UCSD-AML1 (cell line): ENCODE results near the gene MATCAP1.
A peak's percentile ranks its signal among the peaks of the same experiment; 100 is the strongest.

Experiments used
- DNase-seq: peaks from one replicate; lab custom pipeline; 2025; ENCODE audit not compliant: unreplicated experiment; lab: John Stamatoyannopoulos, UW

Gene MATCAP1

DNA sequence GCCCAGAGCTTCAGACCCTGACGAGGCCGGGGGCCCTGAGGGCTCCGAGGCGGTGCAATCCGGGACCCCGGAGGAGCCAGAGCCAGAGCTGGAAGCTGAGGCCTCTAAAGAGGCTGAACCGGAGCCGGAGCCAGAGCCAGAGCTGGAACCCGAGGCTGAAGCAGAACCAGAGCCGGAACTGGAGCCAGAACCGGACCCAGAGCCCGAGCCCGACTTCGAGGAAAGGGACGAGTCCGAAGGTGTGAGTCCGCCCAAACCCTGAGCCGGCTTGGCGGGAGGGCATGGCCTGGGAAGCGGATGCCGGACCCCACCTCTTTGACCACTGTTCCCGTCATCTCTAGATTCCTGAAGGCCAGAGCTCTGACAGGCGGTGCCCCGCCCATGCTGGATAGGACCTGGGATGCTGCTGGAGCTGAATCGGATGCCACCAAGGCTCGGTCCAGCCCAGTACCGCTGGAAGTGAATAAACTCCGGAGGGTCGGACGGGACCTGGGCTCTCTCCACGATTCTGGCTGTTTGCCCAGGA is 9.0 kb downstream of the MATCAP1 start:
- no peak for DNase-seq

DNA sequence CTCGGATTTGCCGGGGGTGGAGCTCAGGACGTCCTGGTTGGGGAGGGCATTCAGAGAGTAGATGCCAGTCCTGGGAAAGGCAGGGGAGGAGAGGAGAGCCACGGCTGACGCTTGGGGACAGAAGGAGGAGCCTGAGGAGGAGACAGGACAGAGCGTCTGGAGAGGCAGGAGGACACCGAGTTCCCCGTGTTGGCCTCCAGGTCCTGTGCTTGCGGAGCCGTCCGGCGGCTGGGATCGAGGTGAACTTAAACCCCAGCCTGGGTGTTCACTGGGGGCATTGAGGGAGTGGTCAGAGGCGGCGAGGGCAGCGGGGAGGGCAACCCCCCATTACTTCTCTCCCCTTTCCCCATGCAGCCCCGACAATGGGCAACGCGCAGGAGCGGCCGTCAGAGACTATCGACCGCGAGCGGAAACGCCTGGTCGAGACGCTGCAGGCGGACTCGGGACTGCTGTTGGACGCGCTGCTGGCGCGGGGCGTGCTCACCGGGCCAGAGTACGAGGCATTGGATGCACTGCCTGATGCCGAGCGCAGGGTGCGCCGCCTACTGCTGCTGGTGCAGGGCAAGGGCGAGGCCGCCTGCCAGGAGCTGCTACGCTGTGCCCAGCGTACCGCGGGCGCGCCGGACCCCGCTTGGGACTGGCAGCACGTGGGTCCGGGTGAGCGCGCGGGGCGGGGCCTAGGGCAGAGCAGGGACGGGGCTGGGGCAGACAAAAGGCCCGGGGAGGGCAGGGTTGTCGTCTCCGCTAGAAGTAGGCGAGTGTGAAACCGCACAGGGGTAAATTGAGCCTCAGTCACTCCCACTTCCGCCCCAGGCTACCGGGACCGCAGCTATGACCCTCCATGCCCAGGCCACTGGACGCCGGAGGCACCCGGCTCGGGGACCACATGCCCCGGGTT is 9.7 kb downstream of the MATCAP1 start:
- DNase-seq, result peak; percentile 73

DNA sequence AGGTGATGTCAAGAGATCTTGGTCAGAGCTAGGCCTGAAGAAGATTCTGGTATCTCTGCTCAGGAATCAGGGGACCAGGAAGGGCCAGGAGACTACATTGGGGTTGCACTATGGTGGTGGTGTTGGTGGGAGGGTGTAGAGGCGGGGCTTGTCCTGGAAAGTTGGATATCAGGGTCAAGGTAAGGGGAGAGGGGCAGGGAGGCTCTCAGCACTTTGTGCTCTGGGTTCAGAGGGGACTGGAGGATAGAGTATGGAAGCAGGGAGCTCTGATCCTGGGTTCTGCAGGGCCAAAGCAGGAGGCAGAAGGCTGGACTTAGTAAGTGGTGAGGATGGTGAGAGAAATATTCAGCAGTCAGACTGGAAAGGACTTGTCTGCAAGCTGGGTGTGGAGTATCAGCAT is 10.4 kb downstream of the MATCAP1 start:
- DNase-seq, result no peak

DNA sequence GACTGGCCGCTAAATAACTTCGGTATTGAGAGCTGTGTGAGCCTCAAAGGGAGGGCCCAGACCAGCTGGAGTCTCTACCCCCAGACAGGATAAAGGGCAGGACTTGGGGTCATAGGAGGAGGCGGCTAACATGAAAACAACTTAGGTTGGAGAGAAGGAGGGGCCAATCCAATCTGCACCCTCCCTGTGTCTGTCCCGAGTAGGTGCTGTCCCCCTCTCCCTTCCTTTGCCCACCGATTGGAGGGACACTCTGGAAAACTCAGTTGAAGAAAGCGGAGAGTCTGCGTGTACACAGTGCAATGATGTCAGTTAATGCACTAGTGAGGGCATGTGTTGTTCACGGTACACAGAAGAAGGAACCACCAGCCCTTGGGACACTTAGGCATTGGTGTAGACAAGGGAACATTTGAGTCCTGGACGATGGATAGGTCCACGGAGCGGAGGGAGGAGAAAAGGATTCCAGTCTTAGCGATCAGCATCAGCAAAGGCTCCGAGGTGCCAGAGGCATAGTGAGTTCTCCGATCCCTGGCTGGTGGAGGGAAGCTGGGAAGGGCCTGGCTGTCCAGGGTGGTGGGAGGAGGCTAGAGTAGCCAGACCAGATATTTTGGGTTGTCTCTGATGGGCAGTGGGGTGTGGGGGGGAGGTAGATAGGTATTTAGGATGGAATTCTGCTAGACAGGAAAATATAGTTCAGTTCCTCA is 12.7 kb downstream of the MATCAP1 start:
- no peak for DNase-seq

DNA sequence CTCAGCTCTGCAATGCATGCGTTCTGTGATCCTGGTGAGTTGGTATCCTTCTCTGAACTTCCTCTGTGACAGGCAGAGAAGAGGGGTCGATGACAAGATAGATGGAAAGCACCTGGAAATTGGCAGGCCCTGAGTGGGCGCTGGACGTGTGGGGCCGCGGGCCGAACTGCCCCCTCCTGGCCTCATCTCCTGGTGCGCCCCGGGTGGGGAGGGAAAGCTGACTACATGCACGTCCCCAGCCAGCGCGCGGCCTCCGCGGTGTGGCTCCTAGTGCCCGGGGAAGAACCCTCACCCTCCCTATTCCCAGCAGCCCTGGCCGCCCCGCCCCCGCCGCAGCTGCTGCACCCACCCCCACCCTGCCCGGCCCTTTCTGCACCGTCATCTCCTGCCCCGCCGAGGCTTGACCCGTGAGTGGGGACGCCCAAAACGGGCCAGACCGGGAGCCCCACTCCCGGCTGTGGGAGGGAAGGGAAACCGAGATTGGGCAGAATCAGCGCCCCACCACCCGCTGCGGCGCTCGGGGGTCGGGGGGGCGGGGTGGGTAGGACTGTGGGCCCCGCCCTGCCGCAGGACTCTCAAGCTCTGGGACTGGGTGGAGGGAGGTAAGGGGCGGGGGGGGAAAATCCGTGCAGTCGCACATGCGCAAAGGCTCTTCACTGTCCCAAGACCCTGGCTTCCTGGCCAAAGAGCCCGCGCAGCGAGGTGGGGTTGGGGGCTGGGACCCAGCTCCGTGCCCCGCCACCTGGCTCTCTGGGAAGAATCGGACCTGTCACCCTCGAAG is 13.4 kb downstream of the MATCAP1 start, which contains the start of gene NOL3:
NOL3 (plus strand) TSS at position 371 of the 781 bp plus-strand sequence.
- peak; percentile 83 for DNase-seq

DNA sequence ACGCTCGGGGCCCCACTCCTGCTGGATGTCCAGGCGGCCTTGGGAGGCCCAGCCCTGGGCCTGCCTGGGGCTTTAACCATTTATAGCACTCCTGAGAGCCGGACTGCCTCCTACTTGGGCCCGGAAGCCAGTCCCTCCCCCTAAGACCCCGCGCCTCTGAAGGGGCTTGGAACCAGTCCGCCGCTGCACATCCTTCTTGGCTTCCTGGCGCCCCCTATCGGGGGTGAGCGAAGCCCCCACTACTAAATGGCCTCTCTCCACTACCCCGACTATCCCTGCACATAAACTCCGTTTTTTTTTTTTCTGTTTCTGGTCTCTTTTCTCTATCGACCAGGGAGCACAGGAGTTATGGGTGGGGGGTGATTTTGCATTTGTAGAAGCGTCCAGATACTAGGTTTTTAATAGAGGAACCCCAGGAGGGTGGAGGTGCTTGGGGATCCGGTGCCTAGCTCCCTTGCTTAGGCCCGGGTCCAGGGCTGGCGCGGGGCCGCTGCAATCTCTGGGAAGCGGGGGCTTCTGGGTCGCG is 14.1 kb downstream of the MATCAP1 start:
- peak; percentile 38 for DNase-seq

DNA sequence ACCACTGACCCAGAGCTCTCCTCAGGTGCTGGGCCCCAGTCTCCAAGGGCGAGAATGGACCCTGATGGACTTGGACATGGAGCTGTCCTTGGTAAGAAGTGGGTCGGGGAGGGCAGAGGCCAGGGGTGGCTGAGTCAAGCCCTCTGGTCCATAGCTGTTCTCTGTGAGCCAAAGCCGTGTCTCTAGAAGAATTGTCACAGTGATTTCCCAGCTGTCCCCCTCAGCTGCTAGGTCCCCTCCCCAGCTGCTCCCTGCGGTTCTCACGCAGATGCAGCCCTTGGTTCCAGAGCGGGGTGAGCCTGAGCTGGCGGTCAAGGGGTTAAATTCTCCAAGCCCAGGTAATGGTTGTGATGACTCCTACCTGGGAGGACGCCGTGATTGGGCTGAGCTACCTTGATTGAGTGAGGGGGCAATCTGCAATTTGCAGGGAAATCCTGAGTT is 14.7 kb downstream of the MATCAP1 start:
- no peak for DNase-seq

DNA sequence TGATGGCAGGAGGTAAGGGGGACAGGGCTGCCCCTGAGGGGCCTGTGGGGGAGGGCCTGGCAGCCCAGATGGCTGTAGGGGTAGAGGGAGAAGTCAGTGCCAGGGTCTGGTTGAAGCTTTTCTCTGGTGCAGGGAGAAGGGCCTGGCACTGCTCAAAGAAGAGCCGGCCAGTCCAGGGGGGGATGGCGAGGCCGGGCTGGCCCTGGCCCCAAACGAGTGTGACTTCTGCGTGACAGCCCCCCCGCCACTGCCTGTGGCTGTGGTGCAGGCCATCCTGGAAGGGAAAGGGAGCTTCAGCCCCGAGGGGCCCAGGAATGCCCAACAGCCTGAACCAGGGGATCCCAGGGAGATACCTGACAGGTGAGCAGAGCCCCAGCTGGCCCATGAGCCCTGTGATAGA is 16.2 kb downstream of the MATCAP1 start:
- no peak for DNase-seq

DNA sequence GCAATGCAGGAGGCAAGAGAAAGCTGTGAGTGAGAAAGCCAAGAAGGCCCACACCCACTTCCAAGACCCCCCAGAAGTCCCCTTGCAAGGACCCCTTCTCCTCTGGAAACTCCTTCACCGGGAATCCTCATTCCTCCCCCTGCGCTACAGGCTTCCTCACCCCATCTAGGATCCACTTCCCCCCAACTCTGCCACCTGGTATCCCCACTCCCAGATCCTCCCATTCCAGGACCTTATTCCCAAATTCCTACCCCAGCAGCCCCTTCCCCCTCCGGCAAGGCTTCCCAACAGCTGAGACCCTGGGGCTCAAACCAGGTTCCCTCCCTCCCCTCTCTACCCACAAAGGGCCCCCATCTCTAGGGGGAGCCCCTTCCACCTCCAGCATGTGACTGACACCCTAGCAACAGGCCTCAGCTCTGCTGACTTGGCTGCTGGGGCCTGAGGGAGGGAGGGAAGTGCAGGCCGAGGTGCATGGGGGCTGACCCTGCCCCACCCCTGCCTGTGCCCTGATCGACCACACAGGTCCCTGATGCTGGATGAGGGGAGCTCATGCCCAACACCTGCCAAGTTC is 17.1 kb downstream of the MATCAP1 start:
- no peak for DNase-seq

DNA sequence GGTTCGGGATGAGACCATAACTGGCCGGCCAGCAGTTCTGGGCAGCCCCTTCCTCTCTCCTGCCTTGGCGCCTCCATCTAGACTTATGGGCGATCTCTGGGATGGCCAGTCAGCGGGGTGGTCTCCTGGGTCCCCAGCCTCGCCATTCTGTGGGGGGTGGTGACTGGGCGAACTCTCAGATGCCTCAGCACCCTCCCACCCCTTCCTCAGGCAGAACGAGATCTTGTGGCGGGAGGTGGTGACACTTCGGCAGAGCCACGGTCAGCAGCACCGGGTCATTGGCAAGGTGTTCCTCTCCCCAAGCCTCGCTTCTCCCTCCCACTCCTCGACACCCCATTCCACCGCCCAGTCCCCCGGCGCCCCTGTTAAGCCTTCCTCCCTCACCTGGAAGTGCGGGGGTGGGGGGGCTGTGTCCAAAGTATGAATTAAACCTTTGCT is 17.6 kb downstream of the MATCAP1 start:
- no peak for DNase-seq

DNA sequence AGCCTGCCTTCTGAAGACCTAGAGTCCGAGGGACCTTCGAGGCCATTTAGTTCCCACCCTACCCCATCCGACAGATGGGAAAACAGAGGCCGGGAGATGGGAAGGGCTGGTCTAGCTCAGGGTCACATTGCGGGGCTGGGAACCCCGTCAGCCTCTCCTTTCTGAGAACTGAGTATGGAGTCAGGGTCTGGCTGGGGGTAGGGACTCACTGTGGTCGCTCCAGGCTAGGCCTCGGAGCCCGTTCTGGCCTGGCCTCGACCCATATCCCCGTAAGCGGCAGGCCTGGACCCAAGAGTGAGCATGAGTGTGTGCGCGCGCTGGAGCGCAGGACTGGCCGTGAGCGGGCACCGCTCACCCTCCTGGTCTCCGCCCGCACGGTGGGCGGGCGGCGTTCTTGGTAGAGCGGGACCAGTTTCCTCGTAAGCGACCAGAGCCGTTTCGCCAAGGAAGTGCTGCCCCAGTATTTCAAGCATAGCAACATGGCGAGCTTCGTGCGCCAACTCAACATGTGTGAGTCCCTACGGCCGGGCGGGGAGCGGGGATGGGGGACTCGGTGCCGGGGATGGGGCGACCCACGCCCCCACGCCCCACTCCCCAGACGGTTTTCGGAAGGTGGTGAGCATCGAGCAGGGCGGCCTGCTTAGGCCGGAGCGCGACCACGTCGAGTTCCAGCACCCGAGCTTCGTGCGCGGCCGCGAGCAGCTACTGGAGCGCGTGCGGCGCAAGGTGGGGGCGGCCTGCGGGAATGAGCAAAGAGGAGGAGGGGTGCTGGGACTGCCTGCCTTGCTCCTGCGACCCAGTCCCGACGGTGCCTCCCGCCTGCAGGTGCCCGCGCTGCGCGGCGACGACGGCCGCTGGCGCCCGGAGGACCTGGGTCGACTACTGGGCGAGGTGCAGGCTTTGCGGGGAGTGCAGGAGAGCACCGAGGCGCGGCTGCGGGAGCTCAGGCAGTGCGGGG is 18.4 kb downstream of the MATCAP1 start:
- DNase-seq, result no peak

DNA sequence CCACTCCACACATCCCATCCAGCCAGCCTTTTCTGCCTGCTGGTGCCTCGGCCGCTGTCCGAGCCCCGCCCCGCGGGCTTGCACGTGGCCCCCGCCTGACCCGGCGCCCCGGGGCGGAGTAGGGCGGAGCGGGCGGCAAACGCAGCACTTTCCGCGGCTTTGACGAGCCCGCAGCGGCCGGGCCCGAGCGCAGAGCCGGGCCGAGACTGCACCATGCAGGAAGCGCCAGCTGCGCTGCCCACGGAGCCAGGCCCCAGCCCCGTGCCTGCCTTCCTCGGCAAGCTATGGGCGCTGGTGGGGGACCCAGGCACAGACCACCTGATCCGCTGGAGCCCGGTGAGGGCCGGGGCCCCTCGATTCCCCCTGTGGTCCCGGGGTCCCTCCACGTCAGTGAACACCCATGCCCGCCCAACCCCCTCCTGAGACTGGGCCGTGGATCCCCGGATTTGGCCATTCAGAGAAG is 19.1 kb downstream of the MATCAP1 start, which contains the start of gene HSF4:
HSF4 (plus strand) TSS at position 147 of the 463 bp plus-strand sequence; CDS start at position 214, 67 bp downstream.
- no peak for DNase-seq

DNA sequence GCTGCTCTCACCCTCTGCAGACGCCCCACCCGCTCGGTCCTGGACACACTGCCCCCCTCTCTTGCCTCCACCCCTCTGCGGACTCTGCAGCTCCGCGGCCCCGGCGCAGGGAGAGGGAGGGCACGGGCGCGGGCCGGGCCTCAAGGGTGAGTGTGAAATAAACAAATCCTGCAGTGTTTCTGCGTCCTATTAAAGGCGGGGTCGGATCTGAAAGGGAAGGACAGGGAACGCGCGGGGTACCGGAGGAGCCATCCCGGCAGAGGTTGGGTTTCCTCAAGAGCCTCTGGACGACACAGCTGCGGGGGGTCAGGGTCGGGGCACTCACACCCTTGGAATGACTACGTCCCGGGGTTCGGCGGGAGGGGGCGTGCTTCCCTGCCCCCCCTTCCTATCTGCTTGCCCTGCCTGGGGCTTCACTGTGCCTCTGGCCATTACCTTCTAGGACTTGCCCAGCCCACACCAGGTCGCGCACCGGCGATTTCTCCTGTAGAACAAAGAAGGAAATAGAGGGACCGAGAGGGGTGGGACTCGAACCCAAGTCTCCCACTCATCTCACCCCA is 19.7 kb downstream of the MATCAP1 start:
- DNase-seq, result no peak

DNA sequence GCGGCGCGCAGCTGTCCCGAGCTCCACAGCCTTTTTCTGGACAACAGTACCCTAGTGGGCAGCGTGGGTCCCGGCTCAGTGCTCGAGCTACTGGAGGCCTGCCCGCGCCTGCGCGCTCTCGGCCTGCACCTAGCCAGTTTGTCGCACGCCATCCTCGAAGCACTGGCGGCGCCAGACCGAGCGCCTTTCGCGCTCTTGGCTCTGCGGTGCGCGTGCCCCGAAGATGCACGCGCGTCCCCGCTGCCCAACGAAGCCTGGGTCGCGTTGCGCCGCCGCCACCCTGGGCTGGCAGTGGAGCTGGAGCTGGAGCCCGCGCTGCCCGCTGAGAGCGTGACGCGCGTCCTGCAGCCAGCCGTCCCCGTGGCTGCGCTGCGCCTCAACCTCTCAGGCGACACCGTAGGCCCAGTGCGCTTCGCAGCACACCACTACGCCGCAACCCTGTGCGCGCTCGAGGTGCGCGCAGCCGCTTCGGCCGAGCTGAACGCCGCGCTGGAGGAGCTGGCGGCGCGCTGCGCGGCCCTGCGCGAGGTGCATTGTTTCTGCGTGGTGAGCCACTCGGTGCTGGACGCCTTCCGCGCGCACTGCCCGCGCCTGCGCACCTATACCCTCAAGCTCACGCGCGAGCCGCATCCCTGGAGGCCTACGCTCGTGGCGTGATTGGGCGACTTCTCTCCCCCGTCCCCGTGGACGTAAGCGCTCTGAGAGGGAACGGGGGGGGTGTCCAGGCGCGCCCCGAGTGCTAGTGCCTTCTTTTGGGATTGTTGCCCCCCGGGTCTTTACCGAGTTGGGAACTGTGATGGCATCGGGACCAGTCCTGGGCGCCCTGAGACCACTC is 20.4 kb downstream of the MATCAP1 start:
- no peak for DNase-seq

DNA sequence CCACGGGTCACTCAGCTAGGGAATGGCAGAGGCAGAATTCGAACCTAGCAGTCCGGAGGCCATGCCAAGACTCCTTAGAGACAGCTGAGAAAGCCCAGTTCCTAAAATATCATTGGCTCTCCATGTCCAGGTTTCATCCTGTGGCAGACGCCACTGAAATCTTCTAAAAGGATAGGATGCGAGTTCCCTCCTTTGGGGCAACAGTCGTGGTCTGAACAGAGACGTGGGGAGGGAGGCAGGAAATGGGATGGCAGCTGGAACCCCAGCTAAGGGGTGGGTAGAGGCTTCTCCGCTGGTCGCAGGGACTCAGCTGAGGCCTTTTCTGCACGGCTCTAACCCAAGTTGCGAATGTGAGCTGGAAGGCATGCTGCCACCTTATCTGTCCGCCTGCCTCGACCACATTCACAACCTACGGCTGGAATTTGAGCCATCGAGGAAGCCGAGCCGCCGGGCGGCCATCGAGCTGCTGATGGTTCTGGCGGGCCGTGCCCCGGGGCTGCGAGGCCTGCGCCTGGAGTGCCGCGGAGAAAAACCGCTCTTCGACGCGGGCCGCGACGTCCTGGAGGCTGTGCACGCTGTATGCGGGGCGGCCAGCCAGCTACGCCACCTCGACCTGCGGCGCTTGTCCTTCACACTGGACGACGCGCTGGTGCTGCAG is 21.1 kb downstream of the MATCAP1 start:
- no peak for DNase-seq

DNA sequence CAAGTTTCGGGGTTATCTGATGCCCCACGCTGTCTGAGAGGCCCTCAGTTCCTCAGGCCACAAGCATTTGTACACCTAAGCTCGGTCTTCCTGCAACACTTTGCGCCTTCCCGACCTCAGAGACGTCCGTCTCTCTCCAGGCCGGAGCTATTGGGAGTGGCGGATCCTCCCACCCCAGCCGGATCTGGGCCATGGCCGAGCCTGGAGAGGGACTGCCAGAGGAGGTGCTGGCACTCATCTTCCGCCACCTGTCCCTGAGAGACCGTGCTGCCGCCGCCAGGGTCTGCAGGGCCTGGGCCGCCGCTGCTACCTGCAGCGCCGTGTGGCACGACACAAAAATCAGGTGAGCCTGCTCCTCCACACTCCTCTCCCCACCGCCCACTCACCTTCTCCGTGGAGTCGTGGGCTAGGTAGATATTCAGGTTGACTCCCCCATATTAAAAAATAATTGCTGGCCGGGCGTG is 22.1 kb downstream of the MATCAP1 start:
- DNase-seq, result no peak
